Thyroid gland (tissue), 4 donors: ENCODE results near the gene CIAO3.

Experiments used
- CTCF ChIP-seq, 6 experiments: fragments of 200-600 bp in 3 of 6; fragments of 450-650 bp in 3 of 6; sonication (generic) in 3 of 6; IDR thresholded peaks; one replicate each; pipeline ENCODE4 v1.5.1; 2016 to 2019; ENCODE audit warnings: antibody characterized with exemption in 6 of 6, mild to moderate bottlenecking in 2 of 6, inconsistent platforms in 1 of 6, moderate library complexity in 1 of 6
- POLR2A ChIP-seq, 2 donors: fragments of 450-650 bp; IDR thresholded peaks; one replicate each; pipeline ENCODE4 v1.6.1; 2017; ENCODE audit warnings: antibody characterized with exemption in 2 of 2, mild to moderate bottlenecking in 2 of 2, moderate library complexity in 1 of 2

DNA sequence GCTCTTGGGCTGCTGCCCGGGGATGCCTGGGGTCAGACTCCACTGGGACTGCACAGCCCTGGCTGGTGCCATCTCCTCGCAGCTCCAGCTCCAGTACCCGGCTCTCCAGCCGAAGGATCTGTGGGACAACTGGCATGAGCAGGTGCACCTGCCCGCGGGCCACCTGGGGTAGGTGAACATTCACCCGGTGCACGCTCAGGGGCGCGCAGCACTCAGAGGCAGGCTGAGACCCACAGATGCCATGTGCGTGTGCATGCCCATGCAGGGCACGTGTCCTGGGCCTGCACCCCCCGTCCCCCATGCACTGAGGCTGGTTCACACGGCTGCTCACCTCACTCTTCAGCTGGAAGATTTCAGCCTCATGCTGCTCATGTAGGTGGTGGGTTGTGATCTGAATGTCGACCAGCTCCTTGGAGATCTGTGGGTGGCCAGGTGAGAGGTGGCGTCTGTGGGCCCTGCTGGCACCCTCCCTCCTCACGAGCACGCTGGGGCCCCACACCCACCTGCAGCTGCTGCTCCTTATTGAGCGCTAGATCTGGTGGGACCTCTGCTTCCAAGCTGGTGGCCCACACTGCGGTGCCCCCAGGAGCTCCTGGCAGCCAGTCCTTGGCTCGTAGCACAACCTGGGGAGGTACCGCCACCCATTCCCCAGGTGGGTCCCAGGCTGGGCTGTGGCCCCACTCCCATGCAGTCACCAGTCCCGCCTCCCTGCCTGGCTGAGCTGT is 15.2 kb downstream of the CIAO3 start:
- TF ChIP-seq CTCF (IDR thresholded peaks at IDR 0.05) = no peak
- TF ChIP-seq POLR2A (IDR thresholded peaks at IDR 0.05) = no peak
